Stomach (tissue), 4 donors: Measurements from ENCODE around the gene DNAH3.

Source experiments
- POLR2AphosphoS5 ChIP-seq, 3 donors: sonication (generic); formaldehyde crosslinking; IDR thresholded peaks; one replicate each; pipeline ENCODE4 v1.6.1; 2016; ENCODE audit warnings: antibody characterized with exemption in 3 of 3
- TF ChIP-seq, protein P1 (sequence below), 7 experiments: fragments of 450-650 bp in 4 of 7; fragments of 200-600 bp in 3 of 7; sonication (generic) in 3 of 7; IDR thresholded peaks; one replicate each; pipeline ENCODE4 v1.5.1; 2016 to 2019; ENCODE audit warnings: antibody characterized with exemption in 7 of 7, control low read depth in 2 of 7, mild to moderate bottlenecking in 1 of 7

DNA sequence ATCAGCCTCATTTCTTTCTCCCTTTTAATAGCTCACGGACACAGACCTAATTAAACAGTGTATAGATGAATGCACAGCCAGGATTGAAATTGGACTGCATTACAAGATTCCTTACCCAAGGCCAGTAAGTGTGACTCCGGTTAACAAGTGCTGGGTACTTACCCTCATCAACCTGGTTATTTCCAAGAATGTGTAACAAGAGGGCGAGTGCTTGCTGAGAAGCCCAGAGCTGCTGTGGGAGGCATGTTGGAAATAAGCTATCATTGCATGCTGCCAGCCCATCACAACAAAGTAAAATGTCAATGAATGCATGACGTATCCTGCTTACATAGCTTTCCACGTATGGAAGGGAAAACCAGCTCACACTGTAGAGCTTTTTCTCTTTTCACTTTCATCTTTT, 230.6 kb downstream of the DNAH3 start:
- TF ChIP-seq, protein P1, sequence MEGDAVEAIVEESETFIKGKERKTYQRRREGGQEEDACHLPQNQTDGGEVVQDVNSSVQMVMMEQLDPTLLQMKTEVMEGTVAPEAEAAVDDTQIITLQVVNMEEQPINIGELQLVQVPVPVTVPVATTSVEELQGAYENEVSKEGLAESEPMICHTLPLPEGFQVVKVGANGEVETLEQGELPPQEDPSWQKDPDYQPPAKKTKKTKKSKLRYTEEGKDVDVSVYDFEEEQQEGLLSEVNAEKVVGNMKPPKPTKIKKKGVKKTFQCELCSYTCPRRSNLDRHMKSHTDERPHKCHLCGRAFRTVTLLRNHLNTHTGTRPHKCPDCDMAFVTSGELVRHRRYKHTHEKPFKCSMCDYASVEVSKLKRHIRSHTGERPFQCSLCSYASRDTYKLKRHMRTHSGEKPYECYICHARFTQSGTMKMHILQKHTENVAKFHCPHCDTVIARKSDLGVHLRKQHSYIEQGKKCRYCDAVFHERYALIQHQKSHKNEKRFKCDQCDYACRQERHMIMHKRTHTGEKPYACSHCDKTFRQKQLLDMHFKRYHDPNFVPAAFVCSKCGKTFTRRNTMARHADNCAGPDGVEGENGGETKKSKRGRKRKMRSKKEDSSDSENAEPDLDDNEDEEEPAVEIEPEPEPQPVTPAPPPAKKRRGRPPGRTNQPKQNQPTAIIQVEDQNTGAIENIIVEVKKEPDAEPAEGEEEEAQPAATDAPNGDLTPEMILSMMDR (IDR thresholded peaks at IDR 0.05): no peak
- no peak for TF ChIP-seq POLR2AphosphoS5 (IDR thresholded peaks at IDR 0.05)
